CD4-positive, alpha-beta T cell (primary cell): ENCODE measurements around the gene MAP3K5. TPM values are rescaled to one million over a fixed set of nuclear protein-coding genes. Genes with fewer than 3 reads are reported as not detected.
A peak's percentile ranks its signal among the peaks of the same experiment; 100 is the strongest.

Experiments used
- ATAC-seq: fragments of 200-7000 bp; cut with Tn5 transposase; one replicate; pipeline ENCODE4 v1.10.0; 2022; ENCODE audit warnings: mild to moderate bottlenecking; ENCODE audit not compliant: poor library complexity
- CTCF ChIA-PET: fragments of 350-600 bp; sonication (Branson Sonifier 250); formaldehyde crosslinking; loops from one replicate; lab custom pipeline; 2021; ENCODE audit warnings: antibody characterized with exemption, inconsistent platforms; lab: Charles Lee
- POLR2A ChIA-PET: fragments of 350-600 bp; sonication (Branson Sonifier 250); formaldehyde crosslinking; loops from one replicate; lab custom pipeline; 2021; ENCODE audit warnings: antibody characterized with exemption, inconsistent platforms; lab: Charles Lee
- DNase-seq, 14 experiments: peaks; one replicate each; pipeline ENCODE4 v3.0.0-alpha.2; 2013 to 2020; ENCODE audit warnings: mixed read lengths in 2 of 14
- H3K27ac ChIP-seq, 2 donors: one replicate each; pipeline versions ENCODE4 v1.5.1 to v1.7.0; 2013; ENCODE audit warnings: low read length in 2 of 2, low read depth in 1 of 2, mild to moderate bottlenecking in 1 of 2
- H3K27me3 ChIP-seq, 2 experiments: 1 replicate in 1 of 2; 2 replicates in 1 of 2; pipeline versions ENCODE4 v1.6.1 to v1.7.0; 2013; ENCODE audit warnings: low read length in 2 of 2, control low read depth in 1 of 2, mild to moderate bottlenecking in 1 of 2, moderate library complexity in 1 of 2; ENCODE audit not compliant: insufficient read depth in 2 of 2, control insufficient read depth in 1 of 2
- H3K36me3 ChIP-seq: one replicate; pipeline ENCODE4 v1.6.1; 2013; ENCODE audit warnings: low read length, control low read depth; ENCODE audit not compliant: insufficient read depth
- H3K4me1 ChIP-seq: one replicate; pipeline ENCODE4 v1.6.1; 2013; ENCODE audit warnings: low read length, control low read depth; ENCODE audit not compliant: insufficient read depth
- H3K4me3 ChIP-seq: one replicate; pipeline ENCODE4 v1.5.1; 2013; ENCODE audit warnings: mild to moderate bottlenecking, low read length, moderate library complexity
- H3K9me3 ChIP-seq, 2 experiments: 1 replicate in 1 of 2; 2 replicates in 1 of 2; pipeline versions ENCODE4 v1.6.1 to v1.7.0; 2013; ENCODE audit warnings: low read length in 2 of 2, mild to moderate bottlenecking in 2 of 2, control low read depth in 1 of 2, moderate library complexity in 1 of 2; ENCODE audit not compliant: control insufficient read depth in 1 of 2, insufficient read depth in 1 of 2
- H3K27ac Mint-ChIP-seq: one replicate; pipeline ENCODE4 v1.8.0; 2020; ENCODE audit warnings: mixed read lengths
- H3K27me3 Mint-ChIP-seq: one replicate; pipeline ENCODE4 v1.8.0; 2021; ENCODE audit warnings: mixed read lengths
- H3K36me3 Mint-ChIP-seq: one replicate; pipeline ENCODE4 v1.8.0; 2021; ENCODE audit warnings: low read depth, mixed read lengths
- H3K4me1 Mint-ChIP-seq: one replicate; pipeline ENCODE4 v1.8.0; 2021; ENCODE audit warnings: low read depth, mixed read lengths
- H3K4me3 Mint-ChIP-seq: one replicate; pipeline ENCODE4 v1.8.0; 2020; ENCODE audit warnings: mild to moderate bottlenecking, mixed read lengths
- H3K9me3 Mint-ChIP-seq: one replicate; pipeline ENCODE4 v1.8.0; 2020; ENCODE audit warnings: mixed read lengths
- CTCF ChIP-seq: fragments of 200-600 bp; IDR thresholded peaks from one replicate; pipeline ENCODE4 v1.8.0; 2022; ENCODE audit warnings: antibody characterized with exemption, mild to moderate bottlenecking
- intact Hi-C, 2 experiments: fragments of 100-400 bp; cut with DNase I in 1 of 2; cut with micrococcal nuclease in 1 of 2; formaldehyde crosslinking; loops; one replicate each; pipeline versions ENCODE4 v1.15.1 to v1.9.0; 2023 to 2025; cut with DNase I, micrococcal nuclease
- total RNA-seq, 174 experiments: library from RNA in 2 of 174; stranded (reverse) in 2 of 174; gene quantifications; one replicate each; pipeline ENCODE4 v1.2.3 and lab custom pipeline; 2021 to 2026

The MAP3K5 gene
- total RNA-seq, 2 experiments from 2014 or later: 12.9 to 14.1 TPM

GRCh38 chr6:136784910-136785746, 7.1 kb downstream of the MAP3K5 start:
- CTCF ChIA-PET: interaction anchor here (0.7 to 4.3 kb wide), 3 partner anchors 7 to 37 kb away, joined by 3 to 32 read pairs (median 3); partner anchors contain the start of genes MAP3K5 and PEX7
- peak; percentile 68 for ATAC-seq
- Mint-ChIP-seq H3K36me3 (peaks cover 10% of the 10 kb centered on the region), H3K27ac (peak overlapping the region; percentile 68), H3K4me1 (peaks cover 70% of the 10 kb centered on the region), H3K4me3 (peak overlapping the region; percentile 80), H3K9me3 (no peaks in the 10 kb centered on the region), H3K27me3 (no peaks in the 10 kb centered on the region)
- DNase-seq: peak in 12 of 14 experiments; percentile 25 to 77 (median 41)
- Histone ChIP-seq H3K4me3 (peak overlapping the region; percentile 26), H3K27me3 (no peaks in the 10 kb centered on the region), H3K4me1 (peaks cover 71% of the 10 kb centered on the region), H3K36me3 (peaks cover 3% of the 10 kb centered on the region), H3K27ac (peak overlapping the region in 1 of 2 donors; percentile 12), H3K9me3 (no peaks in the 10 kb centered on the region)
- intact Hi-C loops: no loop called here
- POLR2A ChIA-PET: interaction anchor here (0.9 to 8.6 kb wide), 6 partner anchors 12 to 495 kb away, joined by 3 to 151 read pairs (median 7); partner anchors contain the start of gene BCLAF1
- TF ChIP-seq CTCF: no peak

DNA sequence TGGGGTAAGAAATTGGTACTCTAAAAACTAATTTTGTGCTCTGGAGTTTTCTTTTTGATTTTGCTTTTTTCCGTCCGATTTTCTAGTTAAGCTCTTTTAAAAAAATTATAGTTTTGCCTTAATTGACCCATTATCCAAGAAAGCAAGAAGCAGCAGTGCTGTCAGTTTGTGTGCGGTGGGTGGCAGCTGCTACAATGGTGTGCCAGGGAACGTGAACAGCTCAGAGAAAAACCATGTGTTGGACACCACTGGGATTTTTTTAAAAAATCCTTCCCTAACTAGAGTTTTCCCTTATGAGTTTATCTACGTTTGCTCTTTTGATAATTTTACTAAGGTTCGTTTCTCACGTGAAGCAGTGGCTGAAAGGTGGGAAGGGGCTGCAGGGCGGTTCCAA, 8.0 kb downstream of the MAP3K5 start:
- H3K36me3 ChIP-seq: peaks cover 3% of the 10 kb centered on the region
- Mint-ChIP-seq H3K4me3 (peak overlapping the region; percentile 72), H3K9me3 (no peaks in the 10 kb centered on the region), H3K27me3 (no peaks in the 10 kb centered on the region), H3K36me3 (peaks cover 10% of the 10 kb centered on the region), H3K27ac (peak overlapping the region; percentile 67), H3K4me1 (peaks cover 72% of the 10 kb centered on the region)
- no peak for ATAC-seq
- H3K4me1 ChIP-seq: peaks cover 70% of the 10 kb centered on the region
- no peak for DNase-seq
- H3K27ac ChIP-seq: no peak overlapping the region
- ChIA-PET CTCF (interaction anchor here (4.3 kb wide), 1 partner anchor 8 kb away, joined by 32 read pairs; the partner anchor contains the start of gene MAP3K5), POLR2A (interaction anchor here (1.0 to 2.0 kb wide), 3 partner anchors 8 to 13 kb away, joined by 5 to 9 read pairs (median 6); partner anchors contain the start of gene MAP3K5)
- H3K27me3 ChIP-seq: no peaks in the 10 kb centered on the region
- intact Hi-C loops: no loop called here
- TF ChIP-seq CTCF: no peak
- H3K9me3 ChIP-seq: no peaks in the 10 kb centered on the region
- peak overlapping the region; percentile 12 for H3K4me3 ChIP-seq

DNA sequence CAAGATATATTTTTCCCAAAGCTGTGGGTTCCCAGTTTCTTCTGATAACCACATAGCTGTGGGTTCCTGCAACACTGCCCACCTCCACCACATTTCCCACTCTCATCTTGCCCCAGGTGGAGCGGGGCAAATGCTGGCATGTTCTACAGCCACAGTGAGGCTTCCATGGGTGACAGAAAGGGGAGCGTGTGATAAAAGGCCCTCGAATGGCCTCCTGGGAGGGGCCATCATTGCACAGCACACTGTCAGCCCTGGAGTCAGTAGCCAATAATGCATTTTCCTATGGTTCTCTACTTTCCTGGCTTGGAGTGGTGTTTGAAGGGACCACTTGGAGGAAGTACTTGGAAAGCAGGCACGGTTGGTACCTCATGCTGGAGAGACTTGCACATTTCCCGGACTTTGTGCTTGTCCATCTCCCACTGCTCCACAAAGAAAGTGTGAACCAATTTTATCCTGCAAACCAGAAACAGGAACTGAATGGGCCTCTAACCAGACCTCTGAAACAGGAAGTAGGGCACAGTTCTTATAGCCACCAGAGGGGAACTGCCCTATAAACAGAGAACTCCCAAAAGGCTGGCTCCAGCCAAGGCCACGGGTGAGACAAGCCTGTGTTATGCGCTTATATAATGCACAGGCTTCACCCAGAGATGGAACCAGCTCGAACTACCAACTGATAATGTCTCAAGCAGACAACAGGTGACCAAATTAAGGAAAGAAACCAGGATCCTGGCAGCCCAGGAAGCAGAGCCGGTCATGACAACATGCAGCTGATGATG, 8.6 kb downstream of the MAP3K5 start:
- H3K36me3 Mint-ChIP-seq: peaks cover 9% of the 10 kb centered on the region
- Histone ChIP-seq H3K27me3 (no peaks in the 10 kb centered on the region), H3K27ac (no peak overlapping the region), H3K9me3 (no peaks in the 10 kb centered on the region), H3K4me3 (peak overlapping the region; percentile 12), H3K36me3 (peaks cover 3% of the 10 kb centered on the region), H3K4me1 (peaks cover 67% of the 10 kb centered on the region)
- ATAC-seq (peak; percentile 28), DNase-seq (peak in 3 of 14 experiments; percentile 54 to 64 (median 55))
- peak overlapping the region; percentile 72 for H3K4me3 Mint-ChIP-seq
- no peaks in the 10 kb centered on the region for H3K27me3 Mint-ChIP-seq
- CTCF ChIA-PET: interaction anchor here (4.3 kb wide), 1 partner anchor 9 kb away, joined by 32 read pairs; the partner anchor contains the start of gene MAP3K5
- no peak for TF ChIP-seq CTCF
- POLR2A ChIA-PET: interaction anchor here (1.0 to 2.0 kb wide), 3 partner anchors 9 to 12 kb away, joined by 5 to 9 read pairs (median 6); partner anchors contain the start of gene MAP3K5
- H3K4me1 Mint-ChIP-seq: peaks cover 70% of the 10 kb centered on the region
- intact Hi-C loops: no loop called here
- H3K27ac Mint-ChIP-seq: peak overlapping the region; percentile 67
- H3K9me3 Mint-ChIP-seq: no peaks in the 10 kb centered on the region
